Heart left ventricle (tissue), 13 donors: ENCODE results near the gene REELD1.

Source experiments
- CTCF ChIP-seq, 12 donors: fragments of 200-600 bp; sonication (generic) in 4 of 12; IDR thresholded peaks; one replicate each; pipeline versions ENCODE4 v1.5.0 to v1.8.0; 2018 to 2022; ENCODE audit warnings: antibody characterized with exemption in 12 of 12, mild to moderate bottlenecking in 5 of 12
- POLR2A ChIP-seq, 2 donors: fragments of 450-650 bp; IDR thresholded peaks; one replicate each; pipeline ENCODE4 v1.6.1; 2017; ENCODE audit warnings: antibody characterized with exemption in 2 of 2, mild to moderate bottlenecking in 2 of 2, moderate library complexity in 2 of 2
- donor health status: ischemic (EF 13 %, LVEDD 7.1; RV severe dilation, severe dysfunction).
- donor health status: DM: no; HTN: yes; CAD: no.
- donor health status: DM: no; HTN: no; CAD: no.
- donor health status: ischemic (EF 25% LVEDD 6.9; RV normal size, moderate dysfunction).
- donor health status: ischemic (EF 25% LVEDD 5.7; RV mildly dilated, moderate dysfunction).
- donor health status: ischemic (EF 35%, LVEDD 5.7; RV mildly dilated, moderate dysfunction).
- donor health status: nonischemic (EF 11% LVEDD 7.7; RV severe dilation, severe dysfunction).
- donor health status: DM: yes; HTN: yes; CAD: no.
- donor health status: PGD.
- donor health status: ischemic (EF 29% LVEDD 5.4; RV normal size, mild dysfunction).
- donor health status: nonischemic (EF 23%, LVEDD 6.1; RV moderate dilation, normal function).

- no peak for TF ChIP-seq CTCF (IDR thresholded peaks at IDR 0.05)
- TF ChIP-seq POLR2A (IDR thresholded peaks at IDR 0.05): no peak
These were observed 17.9 kb downstream of the REELD1 start for GRCh38 chr4:146232131-146232722.
